Sigmoid colon (tissue), 7 donors: ENCODE measurements around the gene TMBIM1. TPM values are rescaled to one million over a fixed set of nuclear protein-coding genes. Genes with fewer than 3 reads are reported as not detected.
A peak's percentile ranks its signal among the peaks of the same experiment; 100 is the strongest.

Experiments
- DNase-seq: peaks from one replicate; pipeline ENCODE4 v3.0.0-alpha.2; 2019
- H3K27ac ChIP-seq, 4 donors: fragments of 200-600 bp; sonication (generic); one replicate each; pipeline ENCODE4 v1.5.1; 2016 to 2019; ENCODE audit warnings: mild to moderate bottlenecking in 1 of 4
- H3K27me3 ChIP-seq, 3 donors: fragments of 200-600 bp; sonication (generic); one replicate each; pipeline ENCODE4 v1.5.1; 2019; ENCODE audit warnings: mild to moderate bottlenecking in 1 of 3
- H3K36me3 ChIP-seq, 4 donors: fragments of 200-600 bp; sonication (generic); one replicate each; pipeline ENCODE4 v1.5.1; 2016 to 2019
- H3K4me1 ChIP-seq, 4 donors: fragments of 200-600 bp; sonication (generic); one replicate each; pipeline ENCODE4 v1.5.1; 2017 to 2019
- H3K4me3 ChIP-seq, 4 donors: fragments of 200-600 bp; sonication (generic); one replicate each; pipeline ENCODE4 v1.5.1; 2017 to 2019; ENCODE audit warnings: mild to moderate bottlenecking in 2 of 4, moderate library complexity in 1 of 4
- H3K9me3 ChIP-seq, 4 donors: fragments of 200-600 bp in 3 of 4; sonication (generic) in 3 of 4; one replicate each; pipeline versions ENCODE4 v1.5.1 to v1.6.1; 2013 to 2019
- CTCF ChIP-seq, 4 experiments: fragments of 450-650 bp in 3 of 4; fragments of 200-600 bp in 1 of 4; IDR thresholded peaks; one replicate each; pipeline ENCODE4 v1.5.1; 2016 to 2019; ENCODE audit warnings: antibody characterized with exemption in 4 of 4, mild to moderate bottlenecking in 3 of 4, moderate library complexity in 2 of 4
- EP300 ChIP-seq, 4 donors: sonication (generic); formaldehyde crosslinking; IDR thresholded peaks; one replicate each; pipeline ENCODE4 v1.6.1; 2017; ENCODE audit warnings: antibody characterized with exemption in 4 of 4
- POLR2A ChIP-seq, 2 donors: fragments of 450-650 bp; IDR thresholded peaks; one replicate each; pipeline ENCODE4 v1.6.1; 2016; ENCODE audit warnings: antibody characterized with exemption in 2 of 2, mild to moderate bottlenecking in 2 of 2, moderate library complexity in 2 of 2
- POLR2AphosphoS5 ChIP-seq, 4 donors: sonication (generic); formaldehyde crosslinking; IDR thresholded peaks; one replicate each; pipeline ENCODE4 v1.6.1; 2017; ENCODE audit warnings: antibody characterized with exemption in 4 of 4
- WGBS, 2 donors: extraction: QIAGEN DNeasy Blood & Tissue Kit; methylation state at CpG; one replicate each; pipeline ENCODE4 v1.1.7; 2013; 5-methylcytosine and 5-hydroxymethylcytosine counted together
- intact Hi-C: fragments of 100-400 bp; cut with DNase I; formaldehyde crosslinking; loops from one replicate; pipeline ENCODE4 v1.15.1; 2023
- polyA plus RNA-seq, 3 donors: library from polyadenylated mRNA; stranded (reverse); fragments of 200-250 nt; gene quantifications; one replicate each; pipeline ENCODE4 v1.2.3, GENCODE V29; 2013
- total RNA-seq, 4 donors: library from RNA; depleted of rRNA; stranded (reverse); fragments of >200 nt; gene quantifications; one replicate each; pipeline ENCODE4 v1.1.0, GENCODE V29; 2016
- donor health status: healthy with polysubstance abuse.
- donor health status: Bipolar disorder and iron deficiency.
- donor health status: healthy.

Gene TMBIM1
- total and polyA plus RNA-seq, 7 donors, result 90.2 to 204 (median 139) TPM

- 87 to 89% methylated on average over 7 of the region's 7 CpGs for WGBS, 2 donors
- Histone ChIP-seq H3K4me3 (no peak overlapping the region), H3K36me3 (no peaks in the 10 kb centered on the region), H3K27me3 (no peaks in the 10 kb centered on the region), H3K4me1 (peaks cover 0 to 14% (median 8%) of the 10 kb centered on the region in 4 donors), H3K9me3 (no peaks in the 10 kb centered on the region), H3K27ac (peak overlapping the region in 3 of 4 donors; percentile 7 to 26 (median 9))
- TF ChIP-seq EP300 (IDR thresholded peaks at IDR 0.05) (no peak), POLR2AphosphoS5 (IDR thresholded peaks at IDR 0.05) (no peak), CTCF (IDR thresholded peaks at IDR 0.05) (no peak), POLR2A (IDR thresholded peaks at IDR 0.05) (no peak)
- intact Hi-C loops, result loop anchor here (10.0 kb wide), 1 partner anchor 348 kb away; no protein-coding TSS in a partner anchor
- no peak for DNase-seq
These were observed 4.5 kb upstream of the TMBIM1 start for GRCh38 chr2:218296847-218297246.

DNA sequence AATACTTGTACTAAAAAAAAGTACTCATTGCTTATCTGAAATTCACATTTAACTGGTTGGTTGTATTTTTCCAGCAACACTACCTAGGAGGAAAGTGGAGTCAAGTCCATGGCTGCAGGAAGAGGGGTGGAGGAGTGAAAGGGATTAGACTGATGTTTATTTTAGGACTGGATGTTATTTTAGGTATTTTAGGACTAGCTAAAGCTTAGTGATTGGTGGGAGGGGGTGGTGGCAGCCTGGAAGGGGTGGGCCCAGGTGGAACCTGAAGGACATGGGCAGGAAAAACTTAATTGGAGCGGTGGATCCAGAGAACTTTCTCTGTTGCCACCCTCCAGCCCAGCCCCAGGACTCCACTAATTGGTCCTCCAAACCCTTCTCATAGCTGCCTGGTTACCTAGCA, 3.9 kb upstream of the TMBIM1 start:
- no peak for DNase-seq
- 92 to 100% methylated on average over 1 of the region's 1 CpG for WGBS, 2 donors

GRCh38 chr2:218295029-218295428, 2.7 kb upstream of the TMBIM1 start:
- H3K27me3 ChIP-seq, result no peaks in the 10 kb centered on the region
- H3K4me3 ChIP-seq, result no peak overlapping the region
- no peak overlapping the region for H3K27ac ChIP-seq
- H3K4me1 ChIP-seq, result peaks cover 0 to 29% (median 24%) of the 10 kb centered on the region in 4 donors
- WGBS, 2 donors, result 22 to 74% methylated on average over 7 of the region's 7 CpGs
- no peaks in the 10 kb centered on the region for H3K9me3 ChIP-seq
- no peak for TF ChIP-seq CTCF (IDR thresholded peaks at IDR 0.05)
- TF ChIP-seq POLR2AphosphoS5 (IDR thresholded peaks at IDR 0.05), result no peak
- no peak for TF ChIP-seq EP300 (IDR thresholded peaks at IDR 0.05)
- no peak for TF ChIP-seq POLR2A (IDR thresholded peaks at IDR 0.05)
- H3K36me3 ChIP-seq, result no peaks in the 10 kb centered on the region
- intact Hi-C loops, result loop anchor here (10.0 kb wide), 1 partner anchor 350 kb away; no protein-coding TSS in a partner anchor
- no peak for DNase-seq

More for the DNA sequence above, 3.9 kb upstream of the TMBIM1 start:
- Histone ChIP-seq H3K4me3 (no peak overlapping the region), H3K36me3 (no peaks in the 10 kb centered on the region), H3K27ac (no peak overlapping the region), H3K9me3 (no peaks in the 10 kb centered on the region), H3K27me3 (no peaks in the 10 kb centered on the region), H3K4me1 (peaks cover 0 to 18% (median 12%) of the 10 kb centered on the region in 4 donors)
- TF ChIP-seq POLR2A (IDR thresholded peaks at IDR 0.05) (no peak), POLR2AphosphoS5 (IDR thresholded peaks at IDR 0.05) (no peak), EP300 (IDR thresholded peaks at IDR 0.05) (no peak), CTCF (IDR thresholded peaks at IDR 0.05) (no peak)
- intact Hi-C loops, result loop anchor here (10.0 kb wide), 1 partner anchor 349 kb away; no protein-coding TSS in a partner anchor

DNA sequence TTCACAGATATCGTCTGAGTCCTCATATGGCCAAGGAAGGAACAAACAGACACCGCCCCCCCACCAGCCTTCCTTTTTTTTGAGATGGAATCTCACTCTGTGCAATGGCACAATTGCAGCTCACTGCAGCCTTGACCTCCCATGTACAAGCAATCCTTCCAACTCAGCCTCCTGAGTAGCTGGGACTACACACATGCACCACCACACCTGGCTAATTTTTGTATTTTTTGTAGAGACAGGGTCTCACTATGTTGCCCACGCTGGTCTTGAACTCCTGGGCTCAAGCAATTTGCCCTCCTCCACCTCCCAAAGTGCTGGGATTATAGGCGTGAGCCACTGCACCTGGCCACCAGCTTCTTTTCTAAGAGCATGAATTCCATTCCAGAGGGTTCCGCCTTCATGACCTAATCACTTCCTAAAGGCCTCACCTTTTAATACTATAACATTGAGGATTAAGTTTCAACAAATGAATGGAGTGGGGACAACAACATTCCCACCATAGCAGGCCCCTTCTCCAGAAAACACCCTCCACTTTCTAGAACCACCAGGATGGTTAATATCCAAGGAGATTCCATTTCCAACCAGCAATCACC, 2.2 kb upstream of the TMBIM1 start:
- no peaks in the 10 kb centered on the region for H3K9me3 ChIP-seq
- no peak for DNase-seq
- intact Hi-C loops, result loop anchor here (5.0 to 10.0 kb wide), 4 partner anchors 73 to 350 kb away; partner anchors contain the start of genes CNOT9 and USP37
- no peaks in the 10 kb centered on the region for H3K36me3 ChIP-seq
- no peak overlapping the region for H3K4me3 ChIP-seq
- H3K27me3 ChIP-seq, result no peaks in the 10 kb centered on the region
- WGBS, 2 donors, result 53 to 79% methylated on average over 5 of the region's 5 CpGs
- TF ChIP-seq POLR2A (IDR thresholded peaks at IDR 0.05) (no peak), CTCF (IDR thresholded peaks at IDR 0.05) (no peak), EP300 (IDR thresholded peaks at IDR 0.05) (no peak), POLR2AphosphoS5 (IDR thresholded peaks at IDR 0.05) (no peak)
- no peak overlapping the region for H3K27ac ChIP-seq
- H3K4me1 ChIP-seq, result peaks cover 0 to 34% (median 29%) of the 10 kb centered on the region in 4 donors
